ENCODE data around the gene CTTN. TPM values are rescaled to one million over a fixed set of nuclear protein-coding genes. Genes with fewer than 3 reads are reported as not detected.

Gene CTTN
- total and polyA plus RNA-seq, 2 of the 13 experiments (the other 11 are each of a cell fraction or from before 2014, with no cell fraction given): 84.4 to 114 TPM

DNA sequence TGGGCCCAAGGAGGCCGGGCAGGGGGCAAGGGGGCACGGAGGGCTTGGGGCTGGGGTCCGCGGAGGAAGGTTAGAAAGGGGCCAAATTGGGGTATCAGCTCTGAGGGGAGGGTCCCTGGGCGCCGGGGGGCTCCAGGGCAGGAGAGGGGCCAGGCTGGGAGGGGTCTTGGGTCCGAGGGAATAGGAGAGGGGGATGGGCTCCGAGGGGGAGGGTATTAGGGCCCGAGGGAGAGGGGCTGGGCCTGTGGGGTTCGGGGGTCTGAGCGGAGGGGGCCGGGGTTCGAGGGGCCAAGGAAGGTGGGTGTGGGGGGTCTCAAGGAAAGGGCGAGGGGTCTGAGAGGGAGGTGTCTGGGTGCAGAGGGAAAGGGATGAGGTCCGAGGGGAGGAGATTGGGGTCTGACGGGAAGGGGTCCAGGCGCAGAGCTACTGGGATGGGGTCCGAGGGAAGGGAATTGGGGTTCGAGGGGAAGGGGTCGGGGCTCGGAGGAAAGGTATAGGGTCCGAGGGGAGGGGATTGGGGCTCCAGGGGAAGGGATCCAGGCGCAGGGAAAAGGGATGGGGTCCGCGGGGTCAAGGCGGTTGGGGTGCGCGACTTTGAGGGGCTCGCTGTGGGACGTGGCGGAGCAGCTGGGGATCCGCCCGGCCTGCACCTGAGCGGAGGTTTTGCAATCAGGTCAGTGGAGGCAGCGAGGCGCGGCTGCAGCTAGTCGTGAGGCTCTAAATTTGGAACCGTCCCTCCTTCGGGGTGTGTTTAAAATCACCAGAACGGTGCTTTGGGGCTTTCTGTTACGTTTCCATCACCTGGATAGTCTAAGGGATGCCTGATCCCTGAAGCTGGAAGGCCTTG is 728 bp downstream of the CTTN start (continued):
- no peak for TF ChIP-seq AHDC1 (CRISPR knock-in tag; IDR thresholded peaks at IDR 0.05; ENCODE audit: borderline replicate concordance)
- peak; percentile 35; the same call in 1 of the 2 replicates for TF ChIP-seq POGK (CRISPR knock-in tag; conservative IDR thresholded peaks at IDR 0.05)
- no peak for TF ChIP-seq ZNF30 (CRISPR knock-in tag; IDR thresholded peaks at IDR 0.05)
- no peak for TF ChIP-seq MAZ (IDR thresholded peaks at IDR 0.05; ENCODE audit: borderline replicate concordance, low read depth, low read length)
- peak; percentile 33; the same call in 1 of the 2 replicates for TF ChIP-seq MAZ (CRISPR knock-in tag; IDR thresholded peaks at IDR 0.05; ENCODE audit: low read depth)
- TF ChIP-seq, protein P1, sequence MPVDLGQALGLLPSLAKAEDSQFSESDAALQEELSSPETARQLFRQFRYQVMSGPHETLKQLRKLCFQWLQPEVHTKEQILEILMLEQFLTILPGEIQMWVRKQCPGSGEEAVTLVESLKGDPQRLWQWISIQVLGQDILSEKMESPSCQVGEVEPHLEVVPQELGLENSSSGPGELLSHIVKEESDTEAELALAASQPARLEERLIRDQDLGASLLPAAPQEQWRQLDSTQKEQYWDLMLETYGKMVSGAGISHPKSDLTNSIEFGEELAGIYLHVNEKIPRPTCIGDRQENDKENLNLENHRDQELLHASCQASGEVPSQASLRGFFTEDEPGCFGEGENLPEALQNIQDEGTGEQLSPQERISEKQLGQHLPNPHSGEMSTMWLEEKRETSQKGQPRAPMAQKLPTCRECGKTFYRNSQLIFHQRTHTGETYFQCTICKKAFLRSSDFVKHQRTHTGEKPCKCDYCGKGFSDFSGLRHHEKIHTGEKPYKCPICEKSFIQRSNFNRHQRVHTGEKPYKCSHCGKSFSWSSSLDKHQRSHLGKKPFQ (CRISPR knock-in tag; IDR thresholded peaks at IDR 0.05; ENCODE audit: insufficient replicate concordance): no peak
- 0 out of 2 replicates have a peak, but pooled peaks have one; percentile 34 for TF ChIP-seq PITX1 (CRISPR knock-in tag; IDR thresholded peaks at IDR 0.05)

Measured in HepG2 (cell line).